SK-N-SH treated with all-trans-retinoic acid at 6 μM for 48 hours (cell line): ENCODE data around the gene TPSD1.

Experiments used
- ESRRG ChIP-seq: fragments of 250-450 bp; sonication (Bioruptor Pico); IDR thresholded peaks from 2 replicates; pipeline ENCODE4 v1.6.1; 2021; ENCODE audit warnings: mild to moderate bottlenecking
- ISL1 ChIP-seq: fragments of 250-450 bp; sonication (Bioruptor Pico); IDR thresholded peaks from 2 replicates; pipeline ENCODE4 v2.1.2; 2022; ENCODE audit warnings: mild to moderate bottlenecking, moderate library complexity
- PPARA ChIP-seq: fragments of 250-450 bp; sonication (Bioruptor Pico); IDR thresholded peaks from 2 replicates; pipeline ENCODE4 v1.5.0; 2020; ENCODE audit warnings: mild to moderate bottlenecking, borderline replicate concordance
- TCF4 ChIP-seq: fragments of 250-450 bp; sonication (Bioruptor Pico); IDR thresholded peaks from 2 replicates; pipeline ENCODE4 v1.8.0; 2021; ENCODE audit warnings: mild to moderate bottlenecking, moderate library complexity, borderline replicate concordance
- TOX ChIP-seq: fragments of 250-450 bp; sonication (Bioruptor Pico); IDR thresholded peaks from 2 replicates; pipeline ENCODE4 v1.8.0; 2021; ENCODE audit warnings: mild to moderate bottlenecking, moderate library complexity, borderline replicate concordance
- ZC3H10 ChIP-seq: fragments of 250-450 bp; sonication (Bioruptor Pico); IDR thresholded peaks from 2 replicates; pipeline ENCODE4 v1.5.1; 2021; ENCODE audit warnings: mild to moderate bottlenecking, moderate library complexity
- ZFP3 ChIP-seq: fragments of 250-450 bp; sonication (Bioruptor Pico); IDR thresholded peaks from 2 replicates; pipeline ENCODE4 v1.5.0; 2020; ENCODE audit warnings: mild to moderate bottlenecking, moderate library complexity
- TF ChIP-seq, protein P1 (sequence below): fragments of 250-450 bp; sonication (Bioruptor Pico); IDR thresholded peaks from 2 replicates; pipeline ENCODE4 v1.5.1; 2020; ENCODE audit warnings: low read depth, mild to moderate bottlenecking, moderate library complexity
- TF ChIP-seq, protein P2 (sequence below): fragments of 250-450 bp; sonication (Bioruptor Pico); IDR thresholded peaks from 2 replicates; pipeline ENCODE4 v1.8.0; 2020; ENCODE audit warnings: mild to moderate bottlenecking, moderate library complexity, borderline replicate concordance

DNA sequence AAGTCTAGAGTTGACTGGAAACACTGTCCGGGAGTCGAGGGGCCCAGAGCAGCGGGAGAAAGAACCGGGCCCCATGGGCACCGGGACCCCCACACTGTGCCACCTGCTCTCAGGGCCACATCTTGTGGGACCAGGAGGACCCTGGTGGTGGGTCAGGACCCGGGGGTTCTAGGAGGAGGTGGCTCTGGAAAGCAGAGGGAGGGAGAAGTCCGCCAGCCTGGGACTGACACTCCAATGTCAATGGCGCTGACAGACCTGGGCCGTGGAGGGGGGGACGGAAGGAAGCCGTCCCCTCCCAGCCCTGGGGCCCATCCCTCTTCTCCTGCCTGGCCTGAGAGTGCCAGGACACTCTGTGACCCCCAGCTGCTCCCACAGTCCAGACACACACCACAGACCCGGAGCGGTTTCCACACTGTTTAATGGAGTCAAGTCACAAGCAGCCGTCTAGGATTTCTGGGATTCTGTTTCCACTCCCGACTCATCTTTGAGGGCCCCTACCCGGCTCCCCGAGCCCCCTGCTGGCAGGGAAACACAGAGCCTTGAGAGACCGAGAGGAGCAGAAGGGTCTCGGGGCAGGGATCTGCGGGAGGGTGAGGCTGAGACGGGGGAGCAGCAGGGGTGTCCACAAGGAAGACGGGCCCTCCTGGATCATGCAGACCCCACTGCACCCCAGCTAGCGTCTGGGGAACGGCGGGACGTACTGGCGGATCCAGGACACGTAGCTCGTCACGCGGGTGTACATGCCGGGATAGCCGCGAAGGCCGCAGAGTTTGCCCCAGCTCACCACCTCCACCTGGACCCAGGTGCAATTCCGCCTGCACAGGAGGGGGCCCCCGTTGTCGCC lies 30.0 kb downstream of the TPSD1 start:
- TF ChIP-seq TCF4 (CRISPR knock-in tag) (no peak), ZFP3 (CRISPR knock-in tag) (no peak), ISL1 (CRISPR knock-in tag) (no peak), TOX (CRISPR knock-in tag) (no peak), PPARA (CRISPR knock-in tag) (no peak), ZC3H10 (CRISPR knock-in tag) (no peak), ESRRG (CRISPR knock-in tag) (no peak)
- TF ChIP-seq, protein P1, sequence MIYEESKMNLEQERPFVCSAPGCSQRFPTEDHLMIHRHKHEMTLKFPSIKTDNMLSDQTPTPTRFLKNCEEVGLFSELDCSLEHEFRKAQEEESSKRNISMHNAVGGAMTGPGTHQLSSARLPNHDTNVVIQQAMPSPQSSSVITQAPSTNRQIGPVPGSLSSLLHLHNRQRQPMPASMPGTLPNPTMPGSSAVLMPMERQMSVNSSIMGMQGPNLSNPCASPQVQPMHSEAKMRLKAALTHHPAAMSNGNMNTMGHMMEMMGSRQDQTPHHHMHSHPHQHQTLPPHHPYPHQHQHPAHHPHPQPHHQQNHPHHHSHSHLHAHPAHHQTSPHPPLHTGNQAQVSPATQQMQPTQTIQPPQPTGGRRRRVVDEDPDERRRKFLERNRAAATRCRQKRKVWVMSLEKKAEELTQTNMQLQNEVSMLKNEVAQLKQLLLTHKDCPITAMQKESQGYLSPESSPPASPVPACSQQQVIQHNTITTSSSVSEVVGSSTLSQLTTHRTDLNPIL (CRISPR knock-in tag), result no peak
- TF ChIP-seq, protein P2, sequence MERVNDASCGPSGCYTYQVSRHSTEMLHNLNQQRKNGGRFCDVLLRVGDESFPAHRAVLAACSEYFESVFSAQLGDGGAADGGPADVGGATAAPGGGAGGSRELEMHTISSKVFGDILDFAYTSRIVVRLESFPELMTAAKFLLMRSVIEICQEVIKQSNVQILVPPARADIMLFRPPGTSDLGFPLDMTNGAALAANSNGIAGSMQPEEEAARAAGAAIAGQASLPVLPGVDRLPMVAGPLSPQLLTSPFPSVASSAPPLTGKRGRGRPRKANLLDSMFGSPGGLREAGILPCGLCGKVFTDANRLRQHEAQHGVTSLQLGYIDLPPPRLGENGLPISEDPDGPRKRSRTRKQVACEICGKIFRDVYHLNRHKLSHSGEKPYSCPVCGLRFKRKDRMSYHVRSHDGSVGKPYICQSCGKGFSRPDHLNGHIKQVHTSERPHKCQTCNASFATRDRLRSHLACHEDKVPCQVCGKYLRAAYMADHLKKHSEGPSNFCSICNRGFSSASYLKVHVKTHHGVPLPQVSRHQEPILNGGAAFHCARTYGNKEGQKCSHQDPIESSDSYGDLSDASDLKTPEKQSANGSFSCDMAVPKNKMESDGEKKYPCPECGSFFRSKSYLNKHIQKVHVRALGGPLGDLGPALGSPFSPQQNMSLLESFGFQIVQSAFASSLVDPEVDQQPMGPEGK (CRISPR knock-in tag), result no peak
